HepG2 (cell line): ENCODE results near the gene GPC6.

Source experiments
- TF ChIP-seq, protein P1 (sequence below): sonication (generic); formaldehyde crosslinking; IDR thresholded peaks from 2 replicates; pipeline ENCODE4 v1.5.1; 2020; ENCODE audit warnings: mild to moderate bottlenecking, missing genetic modification reagents, moderate library complexity
- TF ChIP-seq, protein P2 (sequence below): sonication (generic); formaldehyde crosslinking; IDR thresholded peaks from 2 replicates; pipeline ENCODE4 v1.5.0; 2020; ENCODE audit warnings: mild to moderate bottlenecking, missing genetic modification reagents, moderate library complexity

DNA sequence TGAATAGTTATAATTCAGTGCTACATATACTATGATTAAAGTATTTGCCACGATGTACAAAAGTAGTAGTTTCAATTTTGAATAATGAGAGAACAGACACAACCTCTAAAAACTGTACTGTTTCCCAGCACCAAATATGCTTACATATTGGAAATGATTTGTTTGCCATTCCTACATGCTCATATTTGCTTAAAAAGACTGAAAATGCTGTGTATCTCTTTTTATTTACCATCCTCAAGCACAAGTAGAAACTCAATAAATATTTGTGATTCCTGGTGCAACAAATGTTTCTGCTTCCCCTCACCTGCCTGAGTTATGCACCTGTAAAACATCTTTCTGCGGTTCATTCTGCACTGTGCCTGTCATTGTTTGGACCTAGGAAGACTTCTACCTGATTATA, 740.7 kb downstream of the GPC6 start:
- TF ChIP-seq, protein P1, sequence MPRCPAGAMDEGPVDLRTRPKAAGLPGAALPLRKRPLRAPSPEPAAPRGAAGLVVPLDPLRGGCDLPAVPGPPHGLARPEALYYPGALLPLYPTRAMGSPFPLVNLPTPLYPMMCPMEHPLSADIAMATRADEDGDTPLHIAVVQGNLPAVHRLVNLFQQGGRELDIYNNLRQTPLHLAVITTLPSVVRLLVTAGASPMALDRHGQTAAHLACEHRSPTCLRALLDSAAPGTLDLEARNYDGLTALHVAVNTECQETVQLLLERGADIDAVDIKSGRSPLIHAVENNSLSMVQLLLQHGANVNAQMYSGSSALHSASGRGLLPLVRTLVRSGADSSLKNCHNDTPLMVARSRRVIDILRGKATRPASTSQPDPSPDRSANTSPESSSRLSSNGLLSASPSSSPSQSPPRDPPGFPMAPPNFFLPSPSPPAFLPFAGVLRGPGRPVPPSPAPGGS (CRISPR knock-in tag) = no peak
- TF ChIP-seq, protein P2, sequence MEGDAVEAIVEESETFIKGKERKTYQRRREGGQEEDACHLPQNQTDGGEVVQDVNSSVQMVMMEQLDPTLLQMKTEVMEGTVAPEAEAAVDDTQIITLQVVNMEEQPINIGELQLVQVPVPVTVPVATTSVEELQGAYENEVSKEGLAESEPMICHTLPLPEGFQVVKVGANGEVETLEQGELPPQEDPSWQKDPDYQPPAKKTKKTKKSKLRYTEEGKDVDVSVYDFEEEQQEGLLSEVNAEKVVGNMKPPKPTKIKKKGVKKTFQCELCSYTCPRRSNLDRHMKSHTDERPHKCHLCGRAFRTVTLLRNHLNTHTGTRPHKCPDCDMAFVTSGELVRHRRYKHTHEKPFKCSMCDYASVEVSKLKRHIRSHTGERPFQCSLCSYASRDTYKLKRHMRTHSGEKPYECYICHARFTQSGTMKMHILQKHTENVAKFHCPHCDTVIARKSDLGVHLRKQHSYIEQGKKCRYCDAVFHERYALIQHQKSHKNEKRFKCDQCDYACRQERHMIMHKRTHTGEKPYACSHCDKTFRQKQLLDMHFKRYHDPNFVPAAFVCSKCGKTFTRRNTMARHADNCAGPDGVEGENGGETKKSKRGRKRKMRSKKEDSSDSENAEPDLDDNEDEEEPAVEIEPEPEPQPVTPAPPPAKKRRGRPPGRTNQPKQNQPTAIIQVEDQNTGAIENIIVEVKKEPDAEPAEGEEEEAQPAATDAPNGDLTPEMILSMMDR (CRISPR knock-in tag) = no peak
